ENCODE measurements around the gene BTRC.
A peak's percentile ranks its signal among the peaks of the same experiment; 100 is the strongest.
"Not testable (repeated sequence)": the region's sequence is repeated elsewhere in the genome, so short reads cannot be mapped to it uniquely, and the experiment has no call there.

Gene BTRC

GRCh38 chr10:101587725-101588653 lies 234.0 kb downstream of the BTRC start, which contains the start of the genes DPCD and POLL:
Gene DPCD, plus strand, starts transcription at chr10:101588321. Its CDS starts 16 bp downstream, at chr10:101588337.
Gene POLL, minus strand, starts transcription at chr10:101588257. Its CDS starts 897 bp downstream, at chr10:101587360.
- no peak for TF ChIP-seq CTCF (conservative IDR thresholded peaks at IDR 0.05; ENCODE audit: low read depth, low read length)
- DNase-seq (ENCODE audit: low read depth): peak; percentile 96
- H3K4me3 ChIP-seq (ENCODE audit: low read depth, low read length): peak within 1 kb of the TSS; percentile 97

GRCh38 chr10:101588879-101589278 lies 234.9 kb downstream of the BTRC start:
- no peak for TF ChIP-seq CTCF (conservative IDR thresholded peaks at IDR 0.05; ENCODE audit: low read depth, low read length)
- peak; percentile 77 for DNase-seq (ENCODE audit: low read depth)
- H3K4me3 ChIP-seq (ENCODE audit: low read depth, low read length): peak overlapping the region; percentile 97

- not testable (repeated sequence) for DNase-seq (ENCODE audit: low read depth); H3K4me3 ChIP-seq (ENCODE audit: low read depth, low read length)
These were observed 239.4 kb downstream of the BTRC start for GRCh38 chr10:101593331-101593730.

GRCh38 chr10:101595591-101596433 lies 241.8 kb downstream of the BTRC start:
- TF ChIP-seq CTCF (conservative IDR thresholded peaks at IDR 0.05; ENCODE audit: low read depth, low read length): no peak
- no peak for DNase-seq (ENCODE audit: low read depth)

GRCh38 chr10:101597091-101597900 lies 243.3 kb downstream of the BTRC start:
- H3K4me3 ChIP-seq (ENCODE audit: low read depth, low read length): no peak overlapping the region

More at GRCh38 chr10:101595591-101596433, 241.8 kb downstream of the BTRC start:
- H3K4me3 ChIP-seq (ENCODE audit: low read depth, low read length): no peak overlapping the region

GRCh38 chr10:101601541-101601940 lies 247.6 kb downstream of the BTRC start:
- no peak overlapping the region for H3K4me3 ChIP-seq (ENCODE audit: low read depth, low read length)
- no peak for TF ChIP-seq CTCF (conservative IDR thresholded peaks at IDR 0.05; ENCODE audit: low read depth, low read length)
- no peak for DNase-seq (ENCODE audit: low read depth)

More at GRCh38 chr10:101597091-101597900, 243.3 kb downstream of the BTRC start:
- no peak for TF ChIP-seq CTCF (conservative IDR thresholded peaks at IDR 0.05; ENCODE audit: low read depth, low read length)
- no peak for DNase-seq (ENCODE audit: low read depth)

All from choroid plexus epithelial cell (primary cell).